H1 (cell line): ENCODE measurements around the gene JAG2. TPM values are rescaled to one million over a fixed set of nuclear protein-coding genes. Genes with fewer than 3 reads are reported as not detected.

Experiments
- CTCF ChIA-PET: fragments of 300-600 bp; sonication (Branson Sonifier 250); formaldehyde crosslinking; loops from one replicate; lab custom pipeline; 2021; ENCODE audit not compliant: partially characterized antibody; lab: Charles Lee
- POLR2A ChIA-PET: fragments of 300-600 bp; sonication (Branson Sonifier 250); formaldehyde crosslinking; loops from one replicate; lab custom pipeline; 2021; ENCODE audit warnings: inconsistent platforms; ENCODE audit not compliant: partially characterized antibody; lab: Charles Lee
- DNase-seq, 2 experiments: peaks; one replicate each; pipeline versions ENCODE4 v3.0.0 to v3.0.0-alpha.2; 2010 to 2022; ENCODE audit warnings: low spot score in 2 of 2, low read depth in 1 of 2, mixed read lengths in 1 of 2
- FAIRE-seq: peaks from 2 replicates; lab custom pipeline; 2011; peaks lifted over from hg19 to GRCh38; lab: Jason Lieb, UNC
- H2AFZ ChIP-seq: 2 replicates; pipeline ENCODE4 v1.8.1; 2012; ENCODE audit warnings: low read length, inconsistent platforms
- H2AK5ac ChIP-seq: 2 replicates; pipeline ENCODE4 v1.6.1; 2013; ENCODE audit warnings: low read depth, low read length
- H2BK120ac ChIP-seq: replicated peaks from 2 replicates; pipeline ENCODE3; 2013; ENCODE audit warnings: low read depth, low read length, inconsistent platforms
- H2BK12ac ChIP-seq: 2 replicates; pipeline ENCODE4 v1.6.1; 2013; ENCODE audit warnings: low read depth, low read length
- H2BK15ac ChIP-seq: 2 replicates; pipeline ENCODE4 v1.6.1; 2013; ENCODE audit warnings: low read length
- H2BK20ac ChIP-seq: 2 replicates; pipeline ENCODE4 v1.6.1; 2013; ENCODE audit warnings: low read length
- H2BK5ac ChIP-seq: 2 replicates; pipeline ENCODE4 v1.6.1; 2013; ENCODE audit warnings: low read depth, low read length
- H3K14ac ChIP-seq: 2 replicates; pipeline ENCODE4 v1.6.1; 2013; ENCODE audit warnings: inconsistent platforms; ENCODE audit not compliant: insufficient read length
- H3K18ac ChIP-seq: 2 replicates; pipeline ENCODE4 v1.6.1; 2013; ENCODE audit warnings: low read length; ENCODE audit errors: extremely low read depth
- H3K23ac ChIP-seq: 2 replicates; pipeline ENCODE4 v1.6.1; 2013; ENCODE audit warnings: inconsistent platforms; ENCODE audit not compliant: insufficient read length
- H3K23me2 ChIP-seq: 2 replicates; pipeline ENCODE4 v1.6.1; 2013; ENCODE audit warnings: low read depth, low read length
- H3K27ac ChIP-seq: 2 replicates; pipeline ENCODE4 v1.6.1; 2011; ENCODE audit warnings: low read depth, low read length, inconsistent platforms
- H3K27me3 ChIP-seq, 4 experiments: replicated peaks in 1 of 4; 1 replicate in 1 of 4; 2 replicates in 3 of 4; pipeline versions ENCODE4 v1.6.1 to v1.8.1; 2011 to 2013; ENCODE audit warnings: low read length in 3 of 4, mild to moderate bottlenecking in 3 of 4, inconsistent platforms in 2 of 4, mixed read lengths in 2 of 4, moderate library complexity in 1 of 4; ENCODE audit not compliant: control insufficient read depth in 3 of 4, insufficient read depth in 3 of 4; ENCODE audit errors: extremely low read depth in 1 of 4
- H3K36me3 ChIP-seq, 4 experiments: 2 replicates each; pipeline versions ENCODE4 v1.6.1 to v1.8.1; 2011 to 2013; ENCODE audit warnings: mild to moderate bottlenecking in 4 of 4, low read length in 3 of 4, moderate library complexity in 2 of 4, control low read depth in 1 of 4, inconsistent platforms in 1 of 4; ENCODE audit not compliant: insufficient read depth in 4 of 4, control insufficient read depth in 2 of 4
- H3K4ac ChIP-seq: replicated peaks from 2 replicates; pipeline ENCODE3; 2013; ENCODE audit warnings: low read length, low read depth, mixed read lengths, inconsistent platforms; ENCODE audit not compliant: insufficient read length
- H3K4me1 ChIP-seq, 4 experiments: replicated peaks in 1 of 4; 1 replicate in 1 of 4; 2 replicates in 3 of 4; pipeline versions ENCODE4 v1.6.1 to v1.8.1; 2011 to 2013; ENCODE audit warnings: low read length in 3 of 4, inconsistent platforms in 2 of 4, mixed read lengths in 1 of 4; ENCODE audit not compliant: insufficient read depth in 4 of 4, control insufficient read depth in 3 of 4
- H3K4me2 ChIP-seq, 2 experiments: 2 replicates each; pipeline versions ENCODE4 v1.6.1 to v1.8.1; 2011 to 2013; ENCODE audit warnings: low read depth in 2 of 2, low read length in 2 of 2, control low read depth in 1 of 2, inconsistent platforms in 1 of 2, mild to moderate bottlenecking in 1 of 2; ENCODE audit not compliant: insufficient read depth in 1 of 2
- H3K4me3 ChIP-seq, 4 experiments: fragments of 200-600, 300-600 bp in 1 of 4; sonication (generic), shearing (Covaris generic), sonication (Bioruptor Twin) in 1 of 4; 2 replicates each; pipeline versions ENCODE4 v1.5.1 to v1.8.1; 2011 to 2016; ENCODE audit warnings: low read length in 4 of 4, low read depth in 3 of 4, control low read depth in 2 of 4, inconsistent platforms in 2 of 4, mild to moderate bottlenecking in 2 of 4, mixed read lengths in 1 of 4, moderate library complexity in 1 of 4; ENCODE audit not compliant: insufficient read depth in 2 of 4; ENCODE audit errors: extremely low read depth in 1 of 4
- H3K56ac ChIP-seq: replicated peaks from 2 replicates; pipeline ENCODE3; 2013; ENCODE audit warnings: low read depth, mild to moderate bottlenecking, mixed read lengths, low read length, inconsistent platforms; ENCODE audit not compliant: insufficient read length
- H3K79me1 ChIP-seq: 2 replicates; pipeline ENCODE4 v1.6.1; 2013; ENCODE audit warnings: low read depth, low read length, control low read depth
- H3K79me2 ChIP-seq, 2 experiments: 2 replicates each; pipeline versions ENCODE4 v1.6.1 to v1.8.1; 2012 to 2013; ENCODE audit warnings: low read length in 2 of 2, mild to moderate bottlenecking in 2 of 2, inconsistent platforms in 1 of 2; ENCODE audit not compliant: insufficient read depth in 2 of 2, control insufficient read depth in 1 of 2
- H3K9ac ChIP-seq, 4 experiments: replicated peaks in 1 of 4; 1 replicate in 1 of 4; 2 replicates in 3 of 4; pipeline versions ENCODE4 v1.6.1 to v1.8.1; 2011 to 2013; ENCODE audit warnings: low read depth in 3 of 4, low read length in 3 of 4, control low read depth in 2 of 4, mild to moderate bottlenecking in 2 of 4, moderate library complexity in 2 of 4, inconsistent platforms in 1 of 4; ENCODE audit errors: extremely low read depth in 1 of 4
- H3K9me3 ChIP-seq, 2 experiments: 2 replicates each; pipeline versions ENCODE4 v1.6.1 to v1.8.1; 2012 to 2013; ENCODE audit warnings: mild to moderate bottlenecking in 2 of 2, moderate library complexity in 2 of 2, control low read depth in 1 of 2, inconsistent platforms in 1 of 2, low read depth in 1 of 2, low read length in 1 of 2, mixed read lengths in 1 of 2; ENCODE audit not compliant: insufficient read depth in 2 of 2
- H4K20me1 ChIP-seq, 2 experiments: replicated peaks in 1 of 2; 2 replicates each; pipeline versions ENCODE3 to v1.8.1; 2011 to 2013; ENCODE audit warnings: inconsistent platforms in 2 of 2, low read length in 2 of 2, mild to moderate bottlenecking in 1 of 2; ENCODE audit not compliant: insufficient read depth in 2 of 2, control insufficient read depth in 1 of 2
- H4K5ac ChIP-seq: 2 replicates; pipeline ENCODE4 v1.6.1; 2013; ENCODE audit warnings: low read length, low read depth, mixed read lengths, inconsistent platforms; ENCODE audit not compliant: insufficient read length
- H4K8ac ChIP-seq: 2 replicates; pipeline ENCODE4 v1.8.0; 2013; ENCODE audit warnings: mild to moderate bottlenecking, moderate library complexity, low read length, inconsistent platforms; ENCODE audit not compliant: insufficient read depth; ENCODE audit errors: extremely low read depth
- H4K91ac ChIP-seq: replicated peaks from 2 replicates; pipeline ENCODE3; 2013; ENCODE audit warnings: low read length, mixed read lengths, inconsistent platforms; ENCODE audit not compliant: insufficient read length
- WGBS, 2 experiments: shearing (Covaris generic) in 1 of 2; methylation state at CpG; one replicate each; pipeline versions ENCODE4 v1.1.6 to v1.1.7; 2013 to 2015; ENCODE audit warnings: low lambda C conversion rate in 2 of 2, mixed read lengths in 2 of 2, inconsistent platforms in 1 of 2, low coverage in 1 of 2, missing lambda C conversion rate in 1 of 2; ENCODE audit not compliant: insufficient replicate concordance in 2 of 2, insufficient coverage in 1 of 2, insufficient read length in 1 of 2; ENCODE audit errors: extremely low coverage in 1 of 2, missing lambda C conversion rate in 1 of 2; 5-methylcytosine and 5-hydroxymethylcytosine counted together
- polyA plus RNA-seq, 7 experiments: library from polyadenylated mRNA; depleted of rRNA in 3 of 7; stranded (reverse) in 5 of 7; unstranded in 2 of 7; fragments of >200 nt in 5 of 7; fragments of 200-250 nt in 2 of 7; gene quantifications; 1 replicate in 5 of 7; 2 replicates in 1 of 7; 4 replicates in 1 of 7; pipeline versions ENCODE4 v1.2.1 to v1.2.3, GENCODE V29; 2011 to 2013; ENCODE audit warnings: missing spikeins in 2 of 7, mixed read lengths in 2 of 7
- total RNA-seq: library from RNA; stranded (reverse); fragmentation: NEBNext Ultra II Directional; extraction: Animal tissue kit (Norgen Biotek cat#: 25700); gene quantifications from 2 replicates; pipeline ENCODE4 v1.2.1, GENCODE V29; 2021

Gene JAG2
- total and polyA plus RNA-seq, 2 of the 8 experiments (the other 6 are each of a cell fraction or from before 2014, with no cell fraction given), result 2.8 to 6.2 TPM

- no peak for DNase-seq
- peaks cover 0 to 25% (median 14%) of the 10 kb centered on the region in 4 experiments; a peak in 6 of 7 replicates for H3K4me1 ChIP-seq
- FAIRE-seq, result no peak
Measured at GRCh38 chr14:105091517-105092170, 76.9 kb downstream of the JAG2 start.

More at GRCh38 chr14:105091517-105092170, 76.9 kb downstream of the JAG2 start:
- no peaks in the 10 kb centered on the region for H3K9me3 ChIP-seq
- no peaks in the 10 kb centered on the region for H3K79me2 ChIP-seq
- H3K4me2 ChIP-seq, result no peak overlapping the region
- no peak overlapping the region for H4K91ac ChIP-seq
- H4K8ac ChIP-seq, result no peak overlapping the region
- peaks cover 12 to 57% (median 42%) of the 10 kb centered on the region in 4 experiments for H3K27me3 ChIP-seq
- H2BK120ac ChIP-seq, result no peak overlapping the region
- H3K27ac ChIP-seq, result no peak overlapping the region
- no peak overlapping the region for H4K5ac ChIP-seq
- H3K4ac ChIP-seq, result peak overlapping the region; percentile 53
- no peak overlapping the region for H2BK5ac ChIP-seq
- H2BK20ac ChIP-seq, result no peak overlapping the region
- H3K18ac ChIP-seq, result no peak overlapping the region
- H3K23ac ChIP-seq, result no peak overlapping the region
- H2AFZ ChIP-seq, result no peak overlapping the region
- no peak overlapping the region for H3K9ac ChIP-seq
- peaks cover 5 to 9% of the 10 kb centered on the region in 2 experiments for H4K20me1 ChIP-seq
- no peak overlapping the region for H3K56ac ChIP-seq
- ChIA-PET POLR2A (no interaction called here), CTCF (interaction anchor here (0.7 to 3.1 kb wide), 22 partner anchors 10 to 280 kb away, joined by 3 to 16 read pairs (median 4); partner anchors contain the start of genes GPR132 and NUDT14)
- H2BK12ac ChIP-seq, result 0 out of 2 replicates have a peak overlapping the region, but pooled peaks have one; percentile 60
- H3K23me2 ChIP-seq, result peaks cover 11% of the 10 kb centered on the region; the same call in 1 of the 2 replicates
- peak overlapping the region; percentile 72; the same call in 1 of the 2 replicates for H2BK15ac ChIP-seq
- H3K36me3 ChIP-seq, result no peaks in the 10 kb centered on the region
- no peak overlapping the region for H3K4me3 ChIP-seq
- 83% methylated on average over 19 of the region's 19 CpGs; no CpG with 5 or more reads in 1 of the 2 experiments for WGBS, 2 experiments
- H3K14ac ChIP-seq, result no peak overlapping the region
- no peaks in the 10 kb centered on the region for H3K79me1 ChIP-seq
- peak overlapping the region; percentile 53; the same call in 1 of the 2 replicates for H2AK5ac ChIP-seq
